ENCODE results near the gene UGCG.

DNA sequence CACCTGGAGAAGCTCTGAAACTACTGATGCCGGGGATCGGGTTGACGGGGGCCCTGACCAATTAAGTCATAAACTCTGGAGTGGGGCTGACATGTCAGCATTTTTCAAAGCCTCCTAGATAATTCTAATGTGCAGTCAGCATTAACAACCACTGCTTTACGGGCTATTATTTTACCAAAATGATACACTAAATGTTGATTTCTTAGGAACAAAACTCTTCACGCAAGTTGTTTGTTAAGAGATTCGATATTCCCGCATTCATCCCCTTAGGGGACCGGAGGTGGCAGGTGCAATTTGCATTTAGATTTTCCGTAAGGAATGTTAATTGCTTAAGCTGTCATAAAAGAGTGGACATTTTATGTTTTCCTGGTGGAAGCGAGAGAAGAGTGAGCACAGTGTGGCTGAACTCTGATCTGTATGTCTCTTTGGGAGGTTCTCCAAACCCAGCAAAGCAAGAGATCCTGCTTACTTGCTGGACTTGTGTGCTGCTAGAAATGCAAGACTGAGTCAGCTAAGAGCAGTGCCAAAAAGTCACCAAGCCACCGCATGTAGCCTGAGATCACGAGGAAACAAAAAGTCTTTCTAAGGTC lies 77.6 kb downstream of the UGCG start:
- TF ChIP-seq CTCF (IDR thresholded peaks at IDR 0.05): no peak
- no peak for TF ChIP-seq POLR2AphosphoS5 (IDR thresholded peaks at IDR 0.05)

Data from breast epithelium (tissue), 3 donors.